ENCODE data around the gene ENOPH1.
A peak's percentile ranks its signal among the peaks of the same experiment; 100 is the strongest.
"Not testable (repeated sequence)": the region's sequence is repeated elsewhere in the genome, so short reads cannot be mapped to it uniquely, and the experiment has no call there.

The ENOPH1 gene

GRCh38 chr4:82430193-82430963, at the start of gene ENOPH1, which contains the start of gene HNRNPDL:
Gene ENOPH1, plus strand, starts transcription at chr4:82430590. Its CDS starts 240 bp downstream, at chr4:82430830.
Gene HNRNPDL, minus strand, starts transcription at chr4:82430462. Its CDS starts 772 bp downstream, at chr4:82429690.
- peak; percentile 86 for DNase-seq (ENCODE audit: low read depth, low spot score)
- H3K9me3 ChIP-seq (ENCODE audit: low read depth, low read length): no peaks in the 10 kb centered on the region
- H3K4me3 ChIP-seq: peak within 1 kb of the TSS; percentile 90
- TF ChIP-seq POLR2AphosphoS5 (IDR thresholded peaks at IDR 0.05; ENCODE audit: borderline replicate concordance, low read depth, low read length): peak; percentile 89
- TF ChIP-seq EZH2 (IDR thresholded peaks at IDR 0.05): no peak
- H3K36me3 ChIP-seq (ENCODE audit: insufficient read depth, low read length): peaks cover 58% of the 10 kb centered on the region
- peak within 1 kb of the TSS; percentile 98 for H3K27ac ChIP-seq
- peak within 1 kb of the TSS; percentile 100 for H3K9ac ChIP-seq (ENCODE audit: insufficient read length)

DNA sequence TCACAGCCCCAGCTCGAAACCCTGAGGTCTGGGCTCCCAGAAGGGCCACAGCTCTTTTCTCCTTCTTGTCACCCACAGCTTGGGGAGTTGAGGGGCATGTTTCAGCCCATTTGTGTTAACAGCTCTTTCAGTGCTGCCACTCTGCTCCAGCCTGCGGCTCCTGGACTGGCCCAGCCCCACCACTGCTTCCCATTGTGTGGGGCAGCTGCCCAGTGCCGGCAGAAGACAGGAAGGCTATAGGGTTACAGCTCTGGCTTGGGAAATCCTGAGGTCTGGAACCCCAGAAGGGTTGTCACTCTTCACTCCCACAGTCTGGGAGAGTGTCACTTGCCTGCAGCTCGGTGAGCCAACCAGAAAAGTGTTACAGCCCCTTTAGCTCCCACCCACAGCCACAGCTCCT, 49.6 kb upstream of the ENOPH1 start:
- peaks cover 12% of the 10 kb centered on the region; the same call in 1 of the 2 replicates for H3K36me3 ChIP-seq (ENCODE audit: insufficient read depth, low read length)
- H3K27ac ChIP-seq: no peak overlapping the region
- TF ChIP-seq FOXP2 (optimal IDR thresholded peaks at IDR 0.05; ENCODE audit: control extremely low read depth, extremely low read length, insufficient read depth) (no peak), EZH2 (IDR thresholded peaks at IDR 0.05) (no peak), POLR2AphosphoS5 (IDR thresholded peaks at IDR 0.05; ENCODE audit: borderline replicate concordance, low read depth, low read length) (no peak)
- H3K4me3 ChIP-seq: no peak overlapping the region
- no peak overlapping the region for H3K9ac ChIP-seq (ENCODE audit: insufficient read length)
- DNase-seq (ENCODE audit: low read depth, low spot score): no peak
- H3K9me3 ChIP-seq (ENCODE audit: low read depth, low read length): peaks cover 4% of the 10 kb centered on the region; the same call in 1 of the 2 replicates

GRCh38 chr4:82381235-82381634, 49.2 kb upstream of the ENOPH1 start:
- Histone ChIP-seq H3K4me3 (no peak overlapping the region), H3K27ac (no peak overlapping the region), H3K9ac (ENCODE audit: insufficient read length) (no peak overlapping the region), H3K36me3 (ENCODE audit: insufficient read depth, low read length) (peaks cover 8% of the 10 kb centered on the region; the same call in 1 of the 2 replicates), H3K9me3 (ENCODE audit: low read depth, low read length) (peaks cover 4% of the 10 kb centered on the region; the same call in 1 of the 2 replicates)
- DNase-seq (ENCODE audit: low read depth, low spot score): no peak
- TF ChIP-seq POLR2AphosphoS5 (IDR thresholded peaks at IDR 0.05; ENCODE audit: borderline replicate concordance, low read depth, low read length) (no peak), FOXP2 (optimal IDR thresholded peaks at IDR 0.05; ENCODE audit: control extremely low read depth, extremely low read length, insufficient read depth) (no peak), EZH2 (IDR thresholded peaks at IDR 0.05) (no peak)

DNA sequence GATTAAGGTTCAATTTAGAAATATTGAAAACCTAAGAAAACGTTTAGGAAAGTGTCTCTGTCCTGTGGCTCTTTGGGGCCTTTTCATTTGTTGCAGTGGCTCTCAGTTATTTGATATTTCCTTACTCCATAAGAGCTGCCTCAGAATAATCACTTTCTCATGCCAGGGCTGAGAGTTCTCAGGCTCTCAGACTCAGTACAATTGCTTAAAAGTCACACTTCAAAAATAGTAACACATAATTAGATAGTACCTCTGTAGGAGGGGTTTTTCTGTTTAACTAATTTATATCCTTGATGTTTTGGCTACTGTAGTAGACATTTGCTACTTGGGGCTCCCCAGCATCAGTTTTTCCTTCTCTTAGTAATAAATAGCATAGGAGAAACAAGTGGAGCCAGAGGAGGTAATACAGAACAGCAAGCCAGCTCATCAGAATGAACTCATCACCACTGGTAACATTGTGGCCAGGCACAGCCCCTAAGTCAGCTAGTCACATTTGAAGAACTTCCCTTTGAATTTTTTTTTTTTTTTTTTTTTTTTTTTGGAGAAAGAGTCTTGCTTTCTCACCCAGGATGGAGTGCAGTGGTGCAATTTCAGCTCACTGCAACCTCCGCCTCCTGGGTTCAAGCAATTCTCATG, 48.6 kb upstream of the ENOPH1 start:
- H3K4me3 ChIP-seq: no peak overlapping the region
- H3K9ac ChIP-seq (ENCODE audit: insufficient read length): no peak overlapping the region
- peaks cover 4% of the 10 kb centered on the region; the same call in 1 of the 2 replicates for H3K36me3 ChIP-seq (ENCODE audit: insufficient read depth, low read length)
- peaks cover 6% of the 10 kb centered on the region; the same call in 1 of the 2 replicates for H3K9me3 ChIP-seq (ENCODE audit: low read depth, low read length)
- H3K27ac ChIP-seq: no peak overlapping the region
- TF ChIP-seq POLR2AphosphoS5 (IDR thresholded peaks at IDR 0.05; ENCODE audit: borderline replicate concordance, low read depth, low read length): no peak
- TF ChIP-seq FOXP2 (optimal IDR thresholded peaks at IDR 0.05; ENCODE audit: control extremely low read depth, extremely low read length, insufficient read depth): no peak
- TF ChIP-seq EZH2 (IDR thresholded peaks at IDR 0.05): no peak
- DNase-seq (ENCODE audit: low read depth, low spot score): no peak

- peaks cover 6% of the 10 kb centered on the region; the same call in 1 of the 2 replicates for H3K9me3 ChIP-seq (ENCODE audit: low read depth, low read length)
- no peak overlapping the region for H3K27ac ChIP-seq
- TF ChIP-seq POLR2AphosphoS5 (IDR thresholded peaks at IDR 0.05; ENCODE audit: borderline replicate concordance, low read depth, low read length): no peak
- no peak for TF ChIP-seq FOXP2 (optimal IDR thresholded peaks at IDR 0.05; ENCODE audit: control extremely low read depth, extremely low read length, insufficient read depth)
- TF ChIP-seq EZH2 (IDR thresholded peaks at IDR 0.05): no peak
- H3K36me3 ChIP-seq (ENCODE audit: insufficient read depth, low read length): peaks cover 2% of the 10 kb centered on the region; the same call in 1 of the 2 replicates
- no peak overlapping the region for H3K4me3 ChIP-seq
- no peak for DNase-seq (ENCODE audit: low read depth, low spot score)
- no peak overlapping the region for H3K9ac ChIP-seq (ENCODE audit: insufficient read length)
Measured at GRCh38 chr4:82382751-82383150, 47.6 kb upstream of the ENOPH1 start.

DNA sequence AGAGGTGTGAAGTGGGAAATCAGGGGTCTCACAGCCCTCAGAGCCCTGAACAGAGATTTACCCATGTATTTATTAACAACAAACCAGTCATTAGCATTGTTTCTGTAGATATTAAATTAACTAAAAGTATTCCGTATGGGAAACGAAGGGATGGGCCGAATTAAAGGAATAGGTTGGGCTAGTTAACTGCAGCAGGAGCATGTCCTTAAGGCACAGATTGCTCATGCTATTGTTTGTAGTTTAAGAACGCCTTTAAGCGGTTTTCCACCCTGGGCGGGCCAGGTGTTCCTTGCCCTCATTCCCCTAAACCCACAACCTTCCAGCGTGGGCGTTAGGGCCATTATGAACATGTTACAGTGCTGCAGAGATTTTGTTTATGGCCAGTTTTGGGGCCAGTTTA, 44.1 kb upstream of the ENOPH1 start:
- not testable (repeated sequence) for H3K36me3 ChIP-seq (ENCODE audit: insufficient read depth, low read length); H3K9ac ChIP-seq (ENCODE audit: insufficient read length); H3K9me3 ChIP-seq (ENCODE audit: low read depth, low read length); H3K4me3 ChIP-seq; H3K27ac ChIP-seq; DNase-seq (ENCODE audit: low read depth, low spot score)

DNA sequence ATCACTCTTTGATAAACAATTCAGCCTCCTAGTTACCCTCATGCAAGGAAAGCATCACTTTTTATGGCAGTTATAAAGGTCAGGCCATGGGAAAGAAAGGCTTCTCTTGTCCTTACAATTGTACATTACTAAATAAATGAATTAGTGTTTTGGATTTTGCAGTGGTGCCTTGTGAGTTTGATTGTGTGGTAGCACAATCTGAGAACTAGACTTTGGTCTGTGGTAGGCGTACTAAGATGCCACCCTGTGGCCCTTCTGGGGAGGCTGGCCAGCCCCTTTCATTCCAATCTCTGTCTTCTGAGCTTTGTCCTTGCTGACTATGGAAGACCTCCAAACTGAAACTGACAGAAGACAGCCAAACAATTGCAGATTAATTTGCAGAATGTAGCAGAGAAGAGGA, 42.0 kb upstream of the ENOPH1 start:
- Histone ChIP-seq H3K36me3 (ENCODE audit: insufficient read depth, low read length) (no peaks in the 10 kb centered on the region), H3K4me3 (no peak overlapping the region), H3K9me3 (ENCODE audit: low read depth, low read length) (peaks cover 6% of the 10 kb centered on the region; the same call in 1 of the 2 replicates), H3K27ac (no peak overlapping the region), H3K9ac (ENCODE audit: insufficient read length) (no peak overlapping the region)
- no peak for DNase-seq (ENCODE audit: low read depth, low spot score)
- TF ChIP-seq FOXP2 (optimal IDR thresholded peaks at IDR 0.05; ENCODE audit: control extremely low read depth, extremely low read length, insufficient read depth): no peak
- no peak for TF ChIP-seq POLR2AphosphoS5 (IDR thresholded peaks at IDR 0.05; ENCODE audit: borderline replicate concordance, low read depth, low read length)
- no peak for TF ChIP-seq EZH2 (IDR thresholded peaks at IDR 0.05)

DNA sequence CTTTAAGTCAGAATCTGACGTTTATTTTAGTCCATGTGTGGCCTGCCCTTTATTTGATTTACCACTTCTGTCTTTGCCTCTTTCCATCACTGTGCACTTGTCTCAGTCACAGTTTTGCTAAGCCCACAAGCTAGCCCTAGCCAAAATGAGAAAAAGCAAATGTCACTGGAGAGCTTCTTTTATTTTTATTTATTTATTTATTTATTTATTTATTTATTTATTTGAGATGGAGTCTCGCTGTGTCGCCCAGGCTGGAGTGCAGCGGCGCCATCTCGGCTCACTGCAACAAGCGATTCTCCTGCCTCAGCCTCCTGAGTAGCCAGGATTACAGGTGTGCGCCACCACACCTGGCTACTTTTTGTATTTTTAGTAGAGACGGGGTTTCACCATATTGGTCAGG, 40.3 kb upstream of the ENOPH1 start:
- H3K27ac ChIP-seq; H3K9me3 ChIP-seq (ENCODE audit: low read depth, low read length); H3K4me3 ChIP-seq; H3K9ac ChIP-seq (ENCODE audit: insufficient read length); DNase-seq (ENCODE audit: low read depth, low spot score); H3K36me3 ChIP-seq (ENCODE audit: insufficient read depth, low read length): not testable (repeated sequence)

Data from SK-N-MC (cell line).